H9 (cell line): Measurements from ENCODE around the gene C21orf58. TPM values are rescaled to one million over a fixed set of nuclear protein-coding genes. Genes with fewer than 3 reads are reported as not detected.

ENCODE experiments used
- DNase-seq: peaks from one replicate; pipeline ENCODE4 v3.0.0-alpha.2; 2017
- H2AFZ ChIP-seq: one replicate; pipeline ENCODE4 v1.6.1; 2013; ENCODE audit warnings: mild to moderate bottlenecking, low read length, control low read depth, moderate library complexity
- H2AK5ac ChIP-seq: 2 replicates; pipeline ENCODE4 v1.6.1; 2013; ENCODE audit warnings: low read length, control low read depth, mixed read lengths; ENCODE audit not compliant: insufficient read length
- H2BK120ac ChIP-seq: one replicate; pipeline ENCODE4 v1.6.1; 2013; ENCODE audit warnings: low read depth, mild to moderate bottlenecking, low read length, control low read depth, inconsistent platforms; ENCODE audit not compliant: poor library complexity, severe bottlenecking
- H2BK12ac ChIP-seq: 2 replicates; pipeline ENCODE4 v1.6.1; 2013; ENCODE audit warnings: low read length, control low read depth, mixed read lengths, low read depth; ENCODE audit not compliant: insufficient read length
- H2BK15ac ChIP-seq: 2 replicates; pipeline ENCODE4 v1.6.1; 2013; ENCODE audit warnings: low read depth, low read length, control low read depth
- H2BK20ac ChIP-seq: one replicate; pipeline ENCODE4 v1.6.1; 2013; ENCODE audit warnings: low read depth, mild to moderate bottlenecking, low read length, control low read depth, inconsistent platforms; ENCODE audit not compliant: poor library complexity, severe bottlenecking
- H2BK5ac ChIP-seq: 2 replicates; pipeline ENCODE4 v1.6.1; 2013; ENCODE audit warnings: low read length, control low read depth, mixed read lengths; ENCODE audit not compliant: insufficient read length
- H3K14ac ChIP-seq: 2 replicates; pipeline ENCODE4 v1.6.1; 2013; ENCODE audit warnings: low read length, control low read depth; ENCODE audit not compliant: insufficient read depth
- H3K18ac ChIP-seq: 2 replicates; pipeline ENCODE4 v1.6.1; 2013; ENCODE audit warnings: low read depth, mild to moderate bottlenecking, mixed read lengths, low read length, control low read depth; ENCODE audit not compliant: insufficient read length
- H3K23ac ChIP-seq: 2 replicates; pipeline ENCODE4 v1.6.1; 2013; ENCODE audit warnings: low read length, control low read depth, mixed read lengths, low read depth; ENCODE audit not compliant: insufficient read length
- H3K23me2 ChIP-seq: 2 replicates; pipeline ENCODE4 v1.6.1; 2013; ENCODE audit warnings: low read depth, mild to moderate bottlenecking, mixed read lengths, low read length, control low read depth; ENCODE audit not compliant: insufficient read length, poor library complexity, severe bottlenecking
- H3K27ac ChIP-seq: 2 replicates; pipeline ENCODE4 v1.5.1; 2013; ENCODE audit warnings: low read length, control low read depth, mixed read lengths, low read depth; ENCODE audit not compliant: insufficient read length
- H3K27me3 ChIP-seq: 2 replicates; pipeline ENCODE4 v1.6.1; 2013; ENCODE audit warnings: low read length, control low read depth, inconsistent platforms; ENCODE audit not compliant: insufficient read depth
- H3K4ac ChIP-seq: 2 replicates; pipeline ENCODE4 v1.6.1; 2013; ENCODE audit warnings: low read depth, mild to moderate bottlenecking, control low read depth, inconsistent platforms, low read length, moderate library complexity
- H3K4me1 ChIP-seq: 2 replicates; pipeline ENCODE4 v1.6.1; 2013; ENCODE audit warnings: low read length, control low read depth, inconsistent platforms; ENCODE audit not compliant: insufficient read depth
- H3K4me2 ChIP-seq: 2 replicates; pipeline ENCODE4 v1.6.1; 2013; ENCODE audit warnings: low read length, control low read depth, mixed read lengths; ENCODE audit not compliant: insufficient read length, insufficient read depth
- H3K56ac ChIP-seq: 2 replicates; pipeline ENCODE4 v1.6.1; 2013; ENCODE audit warnings: low read depth, mild to moderate bottlenecking, mixed read lengths, low read length, control low read depth; ENCODE audit not compliant: insufficient read length
- H3K79me1 ChIP-seq: 2 replicates; pipeline ENCODE4 v1.6.1; 2013; ENCODE audit warnings: low read depth, mild to moderate bottlenecking, moderate library complexity, low read length, control low read depth, inconsistent platforms; ENCODE audit not compliant: insufficient read depth, poor library complexity, severe bottlenecking
- H3K79me2 ChIP-seq: 2 replicates; pipeline ENCODE4 v1.6.1; 2013; ENCODE audit warnings: low read length, control low read depth, inconsistent platforms; ENCODE audit not compliant: insufficient read depth
- H3K9ac ChIP-seq: 2 replicates; pipeline ENCODE4 v1.6.1; 2013; ENCODE audit warnings: low read length, control low read depth, mixed read lengths; ENCODE audit not compliant: insufficient read length; ENCODE audit errors: extremely low read depth
- H3K9me3 ChIP-seq: one replicate; pipeline ENCODE4 v1.6.1; 2013; ENCODE audit warnings: low read depth, low read length, inconsistent platforms; ENCODE audit not compliant: control insufficient read depth
- H3T11ph ChIP-seq: one replicate; pipeline ENCODE4 v1.6.1; 2013; ENCODE audit warnings: mild to moderate bottlenecking, low read length, control low read depth, inconsistent platforms
- H4K20me1 ChIP-seq: one replicate; pipeline ENCODE4 v1.6.1; 2013; ENCODE audit not compliant: control insufficient read depth, insufficient read length, insufficient read depth
- H4K5ac ChIP-seq: 2 replicates; pipeline ENCODE4 v1.6.1; 2013; ENCODE audit warnings: low read depth, mild to moderate bottlenecking, mixed read lengths, low read length, control low read depth; ENCODE audit not compliant: insufficient read length
- H4K8ac ChIP-seq: replicated peaks from 2 replicates; pipeline ENCODE4 v1.6.1; 2013; ENCODE audit warnings: low read length, control low read depth, mixed read lengths, low read depth; ENCODE audit not compliant: insufficient read length
- H4K91ac ChIP-seq: 2 replicates; pipeline ENCODE4 v1.6.1; 2013; ENCODE audit warnings: low read depth, mild to moderate bottlenecking, moderate library complexity, mixed read lengths, low read length, control low read depth; ENCODE audit not compliant: insufficient read length
- H3K27ac Mint-ChIP-seq, 3 experiments: 2 replicates in 2 of 3; 3 replicates in 1 of 3; pipeline ENCODE4 v1.8.0; 2020 to 2021; ENCODE audit warnings: mixed read lengths in 3 of 3, mild to moderate bottlenecking in 1 of 3, moderate library complexity in 1 of 3
- H3K27me3 Mint-ChIP-seq: 2 replicates; pipeline ENCODE4 v1.8.0; 2021; ENCODE audit warnings: low read depth, mild to moderate bottlenecking, moderate library complexity, mixed read lengths
- H3K36me3 Mint-ChIP-seq, 3 experiments: 2 replicates in 2 of 3; 3 replicates in 1 of 3; pipeline ENCODE4 v1.8.0; 2020 to 2021; ENCODE audit warnings: low read depth in 3 of 3, mixed read lengths in 3 of 3; ENCODE audit not compliant: insufficient read depth in 1 of 3
- H3K4me1 Mint-ChIP-seq, 2 experiments: 2 replicates each; pipeline ENCODE4 v1.8.0; 2020; ENCODE audit warnings: mixed read lengths in 2 of 2
- H3K4me3 Mint-ChIP-seq, 2 experiments: 2 replicates in 1 of 2; 3 replicates in 1 of 2; pipeline ENCODE4 v1.8.0; 2020 to 2021; ENCODE audit warnings: mild to moderate bottlenecking in 2 of 2, mixed read lengths in 2 of 2, moderate library complexity in 1 of 2
- H3K9me3 Mint-ChIP-seq, 2 experiments: 2 replicates in 1 of 2; 3 replicates in 1 of 2; pipeline ENCODE4 v1.8.0; 2020; ENCODE audit warnings: mild to moderate bottlenecking in 2 of 2, mixed read lengths in 2 of 2, moderate library complexity in 1 of 2
- CTCF ChIP-seq: fragments of 200-600 bp; sonication (generic); conservative IDR thresholded peaks from 3 replicates; pipeline ENCODE4 v1.8.0; 2021; ENCODE audit warnings: antibody characterized with exemption, mild to moderate bottlenecking
- WGBS: extraction: QIAGEN DNeasy Blood & Tissue Kit; methylation state at CpG from one replicate; pipeline ENCODE4 v1.1.7; 2013; ENCODE audit warnings: missing lambda C conversion rate, low lambda C conversion rate, mixed read lengths; ENCODE audit not compliant: insufficient read length; ENCODE audit errors: extremely low coverage; 5-methylcytosine and 5-hydroxymethylcytosine counted together
- total RNA-seq: library from RNA; stranded (reverse); gene quantifications from 2 replicates; pipeline ENCODE4 v1.2.1, GENCODE V29; 2021

Gene C21orf58
- total RNA-seq, 1 experiment from 2014 or later: 17.2 TPM

- H3K9me3 Mint-ChIP-seq: no peaks in the 10 kb centered on the region
- H2BK15ac ChIP-seq: no peak overlapping the region
- H3K18ac ChIP-seq: peak overlapping the region; percentile 30
Observed at GRCh38 chr21:46317710-46318463, 5.8 kb downstream of the C21orf58 start.

More at GRCh38 chr21:46317710-46318463, 5.8 kb downstream of the C21orf58 start:
- Histone ChIP-seq H2AFZ (no peak overlapping the region), H3K79me1 (peaks cover 2% of the 10 kb centered on the region), H4K8ac (no peak overlapping the region), H3K9me3 (no peaks in the 10 kb centered on the region), H3K9ac (no peak overlapping the region), H4K20me1 (no peaks in the 10 kb centered on the region), H2BK20ac (no peak overlapping the region), H2BK12ac (no peak overlapping the region), H2BK5ac (no peak overlapping the region), H3K4me2 (no peak overlapping the region), H3K4ac (no peak overlapping the region), H3K56ac (no peak overlapping the region), H3K4me1 (peaks cover 7% of the 10 kb centered on the region; the same call in 1 of the 2 replicates), H3K23ac (no peak overlapping the region), H4K91ac (no peak overlapping the region), H3K27ac (no peak overlapping the region), H3K23me2 (peaks cover 10% of the 10 kb centered on the region), H2AK5ac (no peak overlapping the region), H2BK120ac (no peak overlapping the region), H3K14ac (no peak overlapping the region; the same call in 1 of the 2 replicates), H3K27me3 (no peaks in the 10 kb centered on the region), H3K79me2 (peaks cover 9% of the 10 kb centered on the region; the same call in 1 of the 2 replicates), H3T11ph (no peak overlapping the region), H4K5ac (no peak overlapping the region)
- H3K4me1 Mint-ChIP-seq: peaks cover 32 to 34% of the 10 kb centered on the region in 2 experiments
- WGBS: no CpG with 5 or more reads among the region's 20 CpGs
- TF ChIP-seq CTCF: no peak
- H3K36me3 Mint-ChIP-seq: peaks cover 23 to 34% (median 33%) of the 10 kb centered on the region in 3 experiments
- no peaks in the 10 kb centered on the region for H3K27me3 Mint-ChIP-seq
- H3K27ac Mint-ChIP-seq: peak overlapping the region in 2 of 3 experiments; percentile 32 to 44; a peak in 2 of 7 replicates
- peak; percentile 65 for DNase-seq
- no peak overlapping the region for H3K4me3 Mint-ChIP-seq
